ENCODE results near the gene COTL1.

COTL1 gene

DNA sequence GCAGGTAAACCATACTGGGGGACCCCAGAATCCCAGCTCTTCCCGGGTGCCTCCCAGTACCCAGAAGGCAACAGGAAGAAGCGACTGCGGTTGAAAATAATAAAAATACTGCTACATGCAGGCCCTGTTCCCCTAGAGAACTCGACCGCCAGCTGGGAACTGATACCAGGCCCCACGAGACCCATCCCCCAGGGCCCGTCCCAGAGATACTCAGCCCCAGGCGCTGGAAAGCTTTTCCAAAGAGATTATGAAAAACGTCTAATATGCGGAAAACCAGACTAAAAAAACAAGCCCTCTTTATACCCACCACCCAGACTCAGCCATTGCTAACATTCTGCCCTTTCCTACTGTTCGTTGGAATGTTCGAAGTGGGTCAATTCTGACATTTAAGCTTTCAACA is 100.5 kb downstream of the COTL1 start:
- no peak for DNase-seq
- Histone ChIP-seq H2AFZ (ENCODE audit: low read length) (no peak overlapping the region), H3K9me2 (replicated peaks; ENCODE audit: insufficient read depth, low read length) (no peaks in the 10 kb centered on the region), H3F3A (ENCODE audit: insufficient read depth, low read length) (peaks cover 7% of the 10 kb centered on the region), H3K79me2 (ENCODE audit: low read length) (no peaks in the 10 kb centered on the region), H3K27ac (ENCODE audit: low read length) (no peak overlapping the region), H4K20me1 (ENCODE audit: insufficient read depth, low read length) (no peaks in the 10 kb centered on the region), H3K27me3 (replicated peaks; ENCODE audit: insufficient read depth, low read length) (no peaks in the 10 kb centered on the region; the same call in 1 of the 2 replicates), H3K4me1 (ENCODE audit: low read length) (peaks cover 14% of the 10 kb centered on the region), H3K9me3 (replicated peaks; ENCODE audit: insufficient read depth, low read length) (no peaks in the 10 kb centered on the region), H3K4me3 (ENCODE audit: low read length) (no peak overlapping the region), H3K36me3 (replicated peaks; ENCODE audit: insufficient read depth, low read length) (no peaks in the 10 kb centered on the region), H3K4me2 (ENCODE audit: low read depth, low read length) (no peak overlapping the region), H3K9ac (ENCODE audit: low read length) (no peak overlapping the region)
- TF ChIP-seq, protein P1, sequence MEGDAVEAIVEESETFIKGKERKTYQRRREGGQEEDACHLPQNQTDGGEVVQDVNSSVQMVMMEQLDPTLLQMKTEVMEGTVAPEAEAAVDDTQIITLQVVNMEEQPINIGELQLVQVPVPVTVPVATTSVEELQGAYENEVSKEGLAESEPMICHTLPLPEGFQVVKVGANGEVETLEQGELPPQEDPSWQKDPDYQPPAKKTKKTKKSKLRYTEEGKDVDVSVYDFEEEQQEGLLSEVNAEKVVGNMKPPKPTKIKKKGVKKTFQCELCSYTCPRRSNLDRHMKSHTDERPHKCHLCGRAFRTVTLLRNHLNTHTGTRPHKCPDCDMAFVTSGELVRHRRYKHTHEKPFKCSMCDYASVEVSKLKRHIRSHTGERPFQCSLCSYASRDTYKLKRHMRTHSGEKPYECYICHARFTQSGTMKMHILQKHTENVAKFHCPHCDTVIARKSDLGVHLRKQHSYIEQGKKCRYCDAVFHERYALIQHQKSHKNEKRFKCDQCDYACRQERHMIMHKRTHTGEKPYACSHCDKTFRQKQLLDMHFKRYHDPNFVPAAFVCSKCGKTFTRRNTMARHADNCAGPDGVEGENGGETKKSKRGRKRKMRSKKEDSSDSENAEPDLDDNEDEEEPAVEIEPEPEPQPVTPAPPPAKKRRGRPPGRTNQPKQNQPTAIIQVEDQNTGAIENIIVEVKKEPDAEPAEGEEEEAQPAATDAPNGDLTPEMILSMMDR (IDR thresholded peaks at IDR 0.05; ENCODE audit: low read length), result no peak
- TF ChIP-seq EZH2phosphoT487 (IDR thresholded peaks at IDR 0.05; ENCODE audit: low read length) (no peak), EZH2 (optimal IDR thresholded peaks at IDR 0.05; ENCODE audit: low read depth, low read length) (no peak)
